Left renal cortex interstitium (tissue), 4 donors: ENCODE data around the gene AFM. TPM values are rescaled to one million over a fixed set of nuclear protein-coding genes. Genes with fewer than 3 reads are reported as not detected.
A peak's percentile ranks its signal among the peaks of the same experiment; 100 is the strongest.

Source experiments
- DNase-seq, 4 donors: peaks; one replicate each; pipeline ENCODE4 v3.0.0-alpha.2; 2013; ENCODE audit warnings: low read depth in 4 of 4, low spot score in 2 of 4, missing footprints in 1 of 4
- polyA plus RNA-seq, 4 donors: library from polyadenylated mRNA; unstranded; fragments of 120-200 nt; gene quantifications; one replicate each; pipeline ENCODE4 v1.2.1, GENCODE V29; 2013; ENCODE audit not compliant: insufficient read length in 4 of 4

AFM gene
- polyA plus RNA-seq, result 10 to 100 TPM in 3 of 4 donors, 1 to 10 TPM in 1; 9.2 to 20.8 (median 13.3) TPM

- DNase-seq, result no peak
These were observed at the start of gene AFM for GRCh38 chr4:73481358-73481757. AFM (plus strand) TSS chr4:73481745; CDS start chr4:73481776, 31 bp downstream.

GRCh38 chr4:73431813-73432168, 49.8 kb upstream of the AFM start:
- no peak for DNase-seq

GRCh38 chr4:73432169-73433000, 49.2 kb upstream of the AFM start:
- no peak for DNase-seq

GRCh38 chr4:73433140-73433539, 48.4 kb upstream of the AFM start:
- no peak for DNase-seq

DNA sequence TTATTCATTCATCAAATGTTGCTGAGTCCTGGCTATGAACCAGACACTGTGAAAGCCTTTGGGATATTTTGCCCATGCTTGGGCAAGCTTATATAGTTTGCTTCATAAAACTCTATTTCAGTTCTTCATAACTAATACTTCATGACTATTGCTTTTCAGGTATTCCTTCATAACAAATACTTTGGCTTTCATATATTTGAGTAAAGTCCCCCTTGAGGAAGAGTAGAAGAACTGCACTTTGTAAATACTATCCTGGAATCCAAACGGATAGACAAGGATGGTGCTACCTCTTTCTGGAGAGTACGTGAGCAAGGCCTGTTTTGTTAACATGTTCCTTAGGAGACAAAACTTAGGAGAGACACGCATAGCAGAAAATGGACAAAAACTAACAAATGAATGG, 47.2 kb upstream of the AFM start:
- no peak for DNase-seq

DNA sequence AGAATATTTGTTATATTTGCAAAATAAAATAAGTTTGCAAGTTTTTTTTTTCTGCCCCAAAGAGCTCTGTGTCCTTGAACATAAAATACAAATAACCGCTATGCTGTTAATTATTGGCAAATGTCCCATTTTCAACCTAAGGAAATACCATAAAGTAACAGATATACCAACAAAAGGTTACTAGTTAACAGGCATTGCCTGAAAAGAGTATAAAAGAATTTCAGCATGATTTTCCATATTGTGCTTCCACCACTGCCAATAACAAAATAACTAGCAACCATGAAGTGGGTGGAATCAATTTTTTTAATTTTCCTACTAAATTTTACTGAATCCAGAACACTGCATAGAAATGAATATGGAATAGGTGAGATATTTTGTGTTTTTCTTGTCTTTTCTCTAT, 45.6 kb upstream of the AFM start, which contains the start of gene AFP:
Gene AFP (plus strand): TSS at position 238 of the 400 bp plus-strand sequence. CDS start 42 bp downstream, at position 280.
- DNase-seq, result no peak

DNA sequence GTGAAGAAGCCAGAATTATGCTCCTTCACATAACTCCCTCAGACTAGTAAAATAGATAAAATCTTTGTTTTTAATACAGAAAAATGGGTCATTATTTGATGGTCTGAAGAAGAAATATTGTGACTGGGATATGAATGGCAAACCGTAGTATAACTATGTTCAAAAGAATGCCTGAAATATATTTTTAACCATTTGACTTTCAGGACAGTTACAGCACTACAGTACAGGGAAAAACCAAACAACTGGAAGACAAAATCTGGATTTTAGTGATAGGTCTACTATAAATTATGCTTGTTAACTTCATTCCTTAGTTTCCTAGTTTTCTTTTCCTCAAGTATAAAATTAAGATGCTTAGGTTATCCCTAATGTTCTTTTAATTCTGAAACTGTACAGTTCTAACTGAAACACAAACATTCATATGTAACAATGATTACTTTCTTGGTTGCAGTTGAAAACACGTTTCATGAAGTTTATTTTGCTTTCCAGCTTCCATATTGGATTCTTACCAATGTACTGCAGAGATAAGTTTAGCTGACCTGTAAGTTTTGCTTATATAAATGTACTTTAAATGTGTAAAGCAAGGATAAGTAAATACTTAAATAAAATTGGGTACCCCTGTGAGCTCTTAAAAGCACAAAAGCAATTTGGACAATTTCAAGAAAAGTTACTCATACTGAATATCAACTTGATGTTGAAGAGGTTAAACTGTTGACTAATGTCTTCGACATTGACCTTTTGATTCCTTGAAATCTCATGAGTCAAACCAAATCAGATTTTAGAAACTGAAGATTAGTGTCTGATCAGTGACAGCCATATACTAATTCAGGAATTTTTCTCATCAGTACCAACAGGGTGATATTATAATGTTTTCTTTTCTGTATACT, 44.6 kb upstream of the AFM start:
- no peak for DNase-seq

DNA sequence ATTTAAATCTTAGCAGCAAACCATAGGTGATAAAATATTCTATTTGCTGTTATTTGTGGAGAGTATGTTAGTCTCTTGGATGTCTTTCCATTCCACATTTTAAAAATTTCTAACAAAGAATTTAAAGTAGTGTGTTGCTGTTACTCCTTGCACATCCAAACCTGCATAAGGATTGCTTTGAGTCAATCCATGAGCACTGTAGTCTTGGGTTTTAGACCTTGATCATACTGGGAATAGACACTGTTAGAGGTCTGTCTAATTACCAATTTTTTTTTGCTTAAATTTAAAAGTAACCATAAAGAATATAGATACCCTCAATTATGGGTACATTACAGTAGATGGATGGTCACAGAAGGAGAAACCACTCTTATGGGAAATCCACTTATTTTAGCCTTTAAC, 44.0 kb upstream of the AFM start:
- no peak for DNase-seq

DNA sequence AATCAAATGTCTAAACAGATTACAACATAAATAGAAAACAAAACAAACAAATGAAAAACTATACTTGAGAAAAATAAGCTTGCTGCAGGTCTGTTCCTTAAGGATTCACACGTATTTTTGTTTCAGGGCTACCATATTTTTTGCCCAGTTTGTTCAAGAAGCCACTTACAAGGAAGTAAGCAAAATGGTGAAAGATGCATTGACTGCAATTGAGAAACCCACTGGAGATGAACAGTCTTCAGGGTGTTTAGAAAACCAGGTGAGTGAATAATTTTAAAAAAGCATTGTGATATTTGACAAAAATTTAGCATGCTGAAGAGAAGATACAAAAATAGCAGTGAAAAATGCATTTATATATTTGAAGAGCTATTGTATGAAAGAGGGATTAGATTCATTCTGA, 43.5 kb upstream of the AFM start:
- no peak for DNase-seq

GRCh38 chr4:73438582-73439215, 42.8 kb upstream of the AFM start:
- no peak for DNase-seq

- no peak for DNase-seq
These were observed 42.1 kb upstream of the AFM start for GRCh38 chr4:73439445-73439844.

DNA sequence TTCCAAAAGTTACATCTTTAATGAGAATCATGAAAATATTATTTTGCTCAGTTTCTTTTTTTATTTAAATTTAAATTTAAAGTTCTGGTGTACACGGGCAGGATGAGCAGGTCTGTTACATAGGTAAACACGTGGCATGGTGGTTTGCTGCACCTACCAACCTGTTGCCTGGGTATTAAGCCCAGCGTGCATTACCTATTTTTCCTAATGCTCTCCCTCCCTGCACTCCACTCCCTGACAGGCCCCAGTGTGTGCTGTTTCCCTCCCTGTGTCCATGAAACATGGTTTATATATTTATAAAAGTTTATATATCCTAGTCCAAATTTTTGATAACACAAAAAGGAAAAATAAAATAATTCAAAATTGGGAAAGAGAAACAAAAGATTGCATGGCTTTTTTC, 41.6 kb upstream of the AFM start:
- DNase-seq, result no peak

DNA sequence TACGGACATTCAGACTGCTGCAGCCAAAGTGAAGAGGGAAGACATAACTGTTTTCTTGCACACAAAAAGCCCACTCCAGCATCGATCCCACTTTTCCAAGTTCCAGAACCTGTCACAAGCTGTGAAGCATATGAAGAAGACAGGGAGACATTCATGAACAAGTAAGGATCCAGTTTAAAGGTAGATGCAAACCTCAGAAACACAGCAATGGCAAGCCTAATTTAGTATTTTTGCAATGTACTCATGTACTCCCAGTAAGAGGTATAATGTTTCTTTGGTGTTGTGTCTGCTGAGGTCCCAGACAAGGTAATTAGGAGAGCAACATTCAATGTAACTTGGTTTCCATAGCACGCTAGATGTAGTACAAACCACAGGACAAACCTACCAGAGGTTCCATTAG, 40.9 kb upstream of the AFM start:
- DNase-seq, result no peak

- DNase-seq, result no peak
These were observed 39.3 kb upstream of the AFM start for GRCh38 chr4:73442275-73442674.

GRCh38 chr4:73443224-73443623, 38.3 kb upstream of the AFM start:
- no peak for DNase-seq

DNA sequence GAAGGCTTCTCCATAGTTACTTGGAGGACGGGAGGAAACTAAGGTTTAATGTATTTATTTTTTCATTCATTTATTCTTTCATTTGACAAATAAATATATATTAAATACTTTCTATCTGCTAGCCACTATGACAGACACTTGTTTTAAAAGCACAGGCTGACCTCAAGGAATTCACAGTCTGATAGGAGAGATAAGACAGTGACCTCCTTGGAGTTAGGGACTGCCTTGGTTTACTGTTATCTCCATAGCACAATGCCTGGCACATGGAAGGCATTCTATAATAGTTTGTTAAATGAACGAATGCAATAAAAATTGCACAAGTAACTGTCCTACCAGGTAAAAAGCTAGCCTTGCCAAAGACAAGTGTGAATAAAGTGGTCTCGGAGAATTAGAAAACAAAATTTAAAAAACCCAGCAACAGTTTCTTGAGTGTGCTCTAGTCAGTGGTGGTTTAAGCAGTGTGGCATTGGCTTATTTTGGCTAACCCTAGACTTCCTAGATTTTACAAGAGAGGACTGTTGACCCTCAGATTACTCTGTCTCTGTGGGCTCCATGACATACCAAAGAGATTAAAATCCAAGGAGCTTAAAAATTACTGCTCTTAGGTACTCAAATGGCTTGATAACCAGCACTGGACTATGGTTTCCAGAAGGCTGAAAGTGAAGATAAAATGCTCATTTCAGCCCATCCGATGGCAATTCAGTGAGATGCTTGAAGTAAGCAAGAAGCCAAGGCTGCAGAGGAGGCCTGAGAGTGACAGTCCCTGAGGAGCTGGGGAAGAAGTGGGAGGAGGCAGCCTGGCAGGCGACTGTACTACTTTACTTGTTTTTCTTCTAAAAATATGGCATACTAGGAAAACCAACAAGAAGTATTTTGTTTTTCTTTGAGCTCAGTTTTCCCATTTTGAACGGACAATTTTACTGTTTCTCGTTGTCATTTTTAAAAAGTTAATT, 35.9 kb upstream of the AFM start:
- DNase-seq, result no peak

- DNase-seq, result peak in 1 of 4 donors; percentile 3
These were observed 35.1 kb upstream of the AFM start for GRCh38 chr4:73446336-73446938.

GRCh38 chr4:73447671-73448070, 33.9 kb upstream of the AFM start:
- DNase-seq, result no peak

GRCh38 chr4:73448448-73449203, 32.9 kb upstream of the AFM start:
- DNase-seq, result no peak
